Endothelial cell of umbilical vein (primary cell): Measurements from ENCODE around the gene RBM17. TPM values are rescaled to one million over a fixed set of nuclear protein-coding genes. Genes with fewer than 3 reads are reported as not detected.

ENCODE experiments used
- BruUV-seq: library from RNA; stranded (reverse); fragments of 400-500 nt; replicated peaks from 2 replicates; lab custom pipeline; 2021; lab: Mats Ljungman, UMichigan
- CTCF ChIA-PET: fragments of 300-600, 350-600 bp; sonication (Branson Sonifier 250); formaldehyde crosslinking; loops from one replicate; lab custom pipeline; 2021; ENCODE audit warnings: antibody characterized with exemption, inconsistent platforms; lab: Charles Lee
- POLR2A ChIA-PET: fragments of 300-600, 350-600 bp; sonication (Branson Sonifier 250); formaldehyde crosslinking; loops from one replicate; lab custom pipeline; 2021; ENCODE audit warnings: antibody characterized with exemption, inconsistent platforms; lab: Charles Lee
- DNase-seq: peaks from one replicate; pipeline ENCODE4 v3.0.0-alpha.2; 2011; ENCODE audit warnings: low read depth, low spot score
- FAIRE-seq: peaks from 2 replicates; lab custom pipeline; 2011; peaks lifted over from hg19 to GRCh38; lab: Jason Lieb, UNC
- H2AFZ ChIP-seq: 2 replicates; pipeline ENCODE4 v1.6.0; 2012; ENCODE audit warnings: low read depth, low read length, control low read depth, inconsistent platforms
- H3K27ac ChIP-seq: 2 replicates; pipeline ENCODE4 v1.5.1; 2011; ENCODE audit warnings: low read depth, mild to moderate bottlenecking, control low read depth, low read length, moderate library complexity; ENCODE audit not compliant: insufficient read depth
- H3K27me3 ChIP-seq, 2 experiments: 2 replicates each; pipeline versions ENCODE4 v1.6.0 to v1.6.1; 2011; ENCODE audit warnings: low read length in 2 of 2, mixed read lengths in 1 of 2; ENCODE audit not compliant: control insufficient read depth in 2 of 2, insufficient read depth in 2 of 2
- H3K36me3 ChIP-seq, 2 experiments: 2 replicates in 1 of 2; 3 replicates in 1 of 2; pipeline ENCODE4 v1.5.1; 2011; ENCODE audit warnings: low read length in 2 of 2, mild to moderate bottlenecking in 1 of 2, moderate library complexity in 1 of 2; ENCODE audit not compliant: control insufficient read depth in 2 of 2, insufficient read depth in 2 of 2; ENCODE audit errors: extremely low read depth in 1 of 2
- H3K4me1 ChIP-seq: 3 replicates; pipeline ENCODE4 v1.5.1; 2011; ENCODE audit warnings: mild to moderate bottlenecking, low read length; ENCODE audit not compliant: control insufficient read depth, insufficient read depth; ENCODE audit errors: extremely low read depth
- H3K4me2 ChIP-seq: 2 replicates; pipeline ENCODE4 v1.6.1; 2011; ENCODE audit warnings: low read length, control low read depth, mixed read lengths; ENCODE audit not compliant: insufficient read depth
- H3K4me3 ChIP-seq, 3 experiments: fragments of 200-600 bp in 1 of 3; sonication (generic), shearing (Covaris generic) in 1 of 3; replicated peaks in 1 of 3; 2 replicates each; pipeline ENCODE4 v1.5.1; 2011 to 2016; ENCODE audit warnings: control low read depth in 3 of 3, low read length in 3 of 3, mild to moderate bottlenecking in 2 of 3, inconsistent platforms in 1 of 3, low read depth in 1 of 3, moderate library complexity in 1 of 3; ENCODE audit not compliant: insufficient read depth in 1 of 3
- H3K79me2 ChIP-seq: 2 replicates; pipeline ENCODE4 v1.6.0; 2012; ENCODE audit warnings: low read length, inconsistent platforms; ENCODE audit not compliant: control insufficient read depth, insufficient read depth
- H3K9ac ChIP-seq: replicated peaks from 2 replicates; pipeline ENCODE3; 2011; ENCODE audit warnings: low read length, control low read depth; ENCODE audit not compliant: insufficient read depth; ENCODE audit errors: extremely low read depth
- H3K9me1 ChIP-seq: replicated peaks from 3 replicates; pipeline ENCODE4 v1.6.0; 2011; ENCODE audit warnings: mild to moderate bottlenecking, low read length; ENCODE audit not compliant: control insufficient read depth, insufficient read depth; ENCODE audit errors: extremely low read depth
- H3K9me3 ChIP-seq: replicated peaks from 2 replicates; pipeline ENCODE4 v1.5.1; 2012; ENCODE audit warnings: low read length, inconsistent platforms; ENCODE audit not compliant: control insufficient read depth, insufficient read depth
- H4K20me1 ChIP-seq: replicated peaks from 2 replicates; pipeline ENCODE3; 2011; ENCODE audit warnings: mild to moderate bottlenecking, low read length; ENCODE audit not compliant: control insufficient read depth, insufficient read depth; ENCODE audit errors: extremely low read depth
- FOS ChIP-seq: IDR thresholded peaks from 2 replicates; pipeline ENCODE4 v1.6.1; 2011; ENCODE audit warnings: mild to moderate bottlenecking, low read length, moderate library complexity, borderline replicate concordance; ENCODE audit not compliant: insufficient read depth
- GATA2 ChIP-seq: IDR thresholded peaks from 2 replicates; pipeline ENCODE4 v1.7.0; 2011; ENCODE audit warnings: low read depth, mild to moderate bottlenecking, moderate library complexity, mixed read lengths, low read length; ENCODE audit not compliant: insufficient read length, insufficient read depth
- JUN ChIP-seq: IDR thresholded peaks from 2 replicates; pipeline ENCODE4 v1.6.1; 2011; ENCODE audit warnings: borderline replicate concordance, low read depth; ENCODE audit not compliant: insufficient read length, insufficient read depth
- MAX ChIP-seq: IDR thresholded peaks from 2 replicates; pipeline ENCODE4 v1.6.1; 2011; ENCODE audit not compliant: insufficient read depth, insufficient read length
- MYC ChIP-seq: IDR thresholded peaks from one replicate; pipeline ENCODE4 v1.6.1; 2011; ENCODE audit warnings: mild to moderate bottlenecking, low read depth, low read length
- POLR2A ChIP-seq: IDR thresholded peaks from 2 replicates; pipeline ENCODE4 v1.6.1; 2012; ENCODE audit warnings: low read depth, mild to moderate bottlenecking, control low read depth, low read length
- POLR2AphosphoS5 ChIP-seq: IDR thresholded peaks from 2 replicates; pipeline ENCODE4 v1.6.1; 2012; ENCODE audit warnings: low read depth, mild to moderate bottlenecking, control low read depth, low read length, moderate library complexity; ENCODE audit not compliant: insufficient read depth
- dilution Hi-C: fragments of 300-500 bp; cut with MboI; formaldehyde crosslinking; loops from one replicate; pipeline ENCODE4 v1.15.0; 2019; ENCODE audit warnings: low sequenced_read_pairs; ENCODE audit not compliant: extremely low pct_ligation_motif_present
- intact Hi-C: fragments of 100-400 bp; cut with micrococcal nuclease; formaldehyde crosslinking; loops from one replicate; pipeline ENCODE4 v1.10.0; 2022
- polyA plus RNA-seq, 4 experiments: library from polyadenylated mRNA; depleted of rRNA in 3 of 4; stranded (reverse) in 3 of 4; unstranded in 1 of 4; fragments of >200 nt; gene quantifications; 2 replicates each; pipeline versions ENCODE4 v1.2.1 to v1.2.3, GENCODE V29; 2011 to 2012; ENCODE audit warnings: missing spikeins in 1 of 4
- total RNA-seq: library from RNA; stranded (reverse); gene quantifications from 2 replicates; pipeline ENCODE4 v1.2.3, GENCODE V29; 2021
- TF ChIP-seq, protein P1 (sequence below), 2 donors: IDR thresholded peaks; 1 replicate in 1 of 2; 2 replicates in 1 of 2; pipeline ENCODE4 v1.5.1; 2011; ENCODE audit warnings: low read length in 2 of 2, mild to moderate bottlenecking in 2 of 2, moderate library complexity in 2 of 2, control low read depth in 1 of 2, inconsistent platforms in 1 of 2, low read depth in 1 of 2; ENCODE audit not compliant: insufficient read depth in 1 of 2; ENCODE audit errors: extremely low read depth in 1 of 2

The RBM17 gene
- total and polyA plus RNA-seq, 2 donors (not counting 3 experiments of a cell fraction or from before 2014, with no cell fraction given), result 23.1 to 148 TPM

DNA sequence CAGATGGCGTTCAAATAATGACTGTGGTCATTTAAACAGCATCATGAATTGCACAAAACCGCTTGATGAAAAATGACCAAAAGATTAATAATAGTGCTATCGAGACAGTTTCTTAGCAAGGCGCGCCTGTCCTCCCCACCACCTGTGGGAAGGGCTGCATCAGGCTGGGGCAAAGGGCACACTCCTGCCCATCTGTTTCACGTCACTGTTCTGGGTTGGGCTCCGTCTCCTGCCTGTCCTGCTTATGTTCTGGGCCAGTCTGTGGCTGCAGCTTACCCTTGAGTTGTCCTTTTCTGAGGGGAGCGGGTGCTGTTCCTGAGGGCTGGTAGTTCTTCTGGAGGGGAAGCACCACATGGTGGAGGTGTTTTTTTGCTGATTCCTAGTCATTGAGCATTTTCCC, 13.3 kb downstream of the RBM17 start:
- TF ChIP-seq MYC (no peak), JUN (no peak), FOS (no peak), POLR2A (no peak), MAX (no peak), GATA2 (no peak), POLR2AphosphoS5 (no peak)
- TF ChIP-seq, protein P1, sequence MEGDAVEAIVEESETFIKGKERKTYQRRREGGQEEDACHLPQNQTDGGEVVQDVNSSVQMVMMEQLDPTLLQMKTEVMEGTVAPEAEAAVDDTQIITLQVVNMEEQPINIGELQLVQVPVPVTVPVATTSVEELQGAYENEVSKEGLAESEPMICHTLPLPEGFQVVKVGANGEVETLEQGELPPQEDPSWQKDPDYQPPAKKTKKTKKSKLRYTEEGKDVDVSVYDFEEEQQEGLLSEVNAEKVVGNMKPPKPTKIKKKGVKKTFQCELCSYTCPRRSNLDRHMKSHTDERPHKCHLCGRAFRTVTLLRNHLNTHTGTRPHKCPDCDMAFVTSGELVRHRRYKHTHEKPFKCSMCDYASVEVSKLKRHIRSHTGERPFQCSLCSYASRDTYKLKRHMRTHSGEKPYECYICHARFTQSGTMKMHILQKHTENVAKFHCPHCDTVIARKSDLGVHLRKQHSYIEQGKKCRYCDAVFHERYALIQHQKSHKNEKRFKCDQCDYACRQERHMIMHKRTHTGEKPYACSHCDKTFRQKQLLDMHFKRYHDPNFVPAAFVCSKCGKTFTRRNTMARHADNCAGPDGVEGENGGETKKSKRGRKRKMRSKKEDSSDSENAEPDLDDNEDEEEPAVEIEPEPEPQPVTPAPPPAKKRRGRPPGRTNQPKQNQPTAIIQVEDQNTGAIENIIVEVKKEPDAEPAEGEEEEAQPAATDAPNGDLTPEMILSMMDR (IDR thresholded peaks at IDR 0.05; ENCODE audit: extremely low read depth in 1 of 2, insufficient read depth in 1 of 2, low read depth in 1 of 2, low read length in 2 of 2), result no peak
- H3K79me2 ChIP-seq, result peaks cover 57% of the 10 kb centered on the region
- peaks cover 6% of the 10 kb centered on the region for H4K20me1 ChIP-seq
- no peak for FAIRE-seq
- H3K36me3 ChIP-seq, result peaks cover 9 to 19% of the 10 kb centered on the region in 2 experiments
- H3K9me1 ChIP-seq, result no peaks in the 10 kb centered on the region
- CTCF ChIA-PET, result interaction anchor here (1.2 kb wide), 1 partner anchor 300 kb away, joined by 5 read pairs; no protein-coding TSS in a partner anchor
- POLR2A ChIA-PET, result no interaction called here
- no peak overlapping the region for H3K27ac ChIP-seq
- H2AFZ ChIP-seq, result no peak overlapping the region
- H3K9ac ChIP-seq, result no peak overlapping the region
- peaks cover 9% of the 10 kb centered on the region for H3K4me1 ChIP-seq
- intact Hi-C loops, result no loop called here
- no peak overlapping the region for H3K4me3 ChIP-seq
- dilution Hi-C loops, result no loop called here
- no peaks in the 10 kb centered on the region for H3K9me3 ChIP-seq
- DNase-seq, result no peak
- H3K27me3 ChIP-seq, result no peaks in the 10 kb centered on the region
- no peak overlapping the region for H3K4me2 ChIP-seq
- BruUV-seq, result no TSS peak
